ENCODE results near the gene SEMA3E.

The SEMA3E gene

GRCh38 chr7:83355143-83355542 is 293.8 kb downstream of the SEMA3E start:
- no peak for DNase-seq (ENCODE audit: low spot score)
- no peak for TF ChIP-seq CTCF (IDR thresholded peaks at IDR 0.05; ENCODE audit: extremely low read depth, missing control alignments)

GRCh38 chr7:83347945-83348444 is 300.9 kb downstream of the SEMA3E start:
- DNase-seq (ENCODE audit: low spot score), result no peak

GRCh38 chr7:83339907-83340306 is 309.0 kb downstream of the SEMA3E start:
- TF ChIP-seq CTCF (IDR thresholded peaks at IDR 0.05; ENCODE audit: extremely low read depth, missing control alignments), result no peak
- no peak for DNase-seq (ENCODE audit: low spot score)

More at GRCh38 chr7:83347945-83348444, 300.9 kb downstream of the SEMA3E start:
- TF ChIP-seq CTCF (IDR thresholded peaks at IDR 0.05; ENCODE audit: extremely low read depth, missing control alignments), result no peak

GRCh38 chr7:83338277-83338950 is 310.5 kb downstream of the SEMA3E start:
- TF ChIP-seq CTCF (IDR thresholded peaks at IDR 0.05; ENCODE audit: extremely low read depth, missing control alignments), result no peak
- DNase-seq (ENCODE audit: low spot score), result no peak

GRCh38 chr7:83337050-83337449 is 311.9 kb downstream of the SEMA3E start:
- TF ChIP-seq CTCF (IDR thresholded peaks at IDR 0.05; ENCODE audit: extremely low read depth, missing control alignments), result no peak
- no peak for DNase-seq (ENCODE audit: low spot score)

- DNase-seq (ENCODE audit: low spot score), result no peak
- TF ChIP-seq CTCF (IDR thresholded peaks at IDR 0.05; ENCODE audit: extremely low read depth, missing control alignments), result no peak
Measured at GRCh38 chr7:83326223-83326622, 322.7 kb downstream of the SEMA3E start.

- no peak for DNase-seq (ENCODE audit: low spot score)
- TF ChIP-seq CTCF (IDR thresholded peaks at IDR 0.05; ENCODE audit: extremely low read depth, missing control alignments), result no peak
Measured at GRCh38 chr7:83325083-83325482, 323.9 kb downstream of the SEMA3E start.

Data from GM20000 (cell line).